Measurements from ENCODE around the gene OCA2. TPM values are rescaled to one million over a fixed set of nuclear protein-coding genes. Genes with fewer than 3 reads are reported as not detected.

Gene OCA2
- total RNA-seq, 4 donors from 2014 or later = 0.19 to 1.1 TPM; not detected in 2

DNA sequence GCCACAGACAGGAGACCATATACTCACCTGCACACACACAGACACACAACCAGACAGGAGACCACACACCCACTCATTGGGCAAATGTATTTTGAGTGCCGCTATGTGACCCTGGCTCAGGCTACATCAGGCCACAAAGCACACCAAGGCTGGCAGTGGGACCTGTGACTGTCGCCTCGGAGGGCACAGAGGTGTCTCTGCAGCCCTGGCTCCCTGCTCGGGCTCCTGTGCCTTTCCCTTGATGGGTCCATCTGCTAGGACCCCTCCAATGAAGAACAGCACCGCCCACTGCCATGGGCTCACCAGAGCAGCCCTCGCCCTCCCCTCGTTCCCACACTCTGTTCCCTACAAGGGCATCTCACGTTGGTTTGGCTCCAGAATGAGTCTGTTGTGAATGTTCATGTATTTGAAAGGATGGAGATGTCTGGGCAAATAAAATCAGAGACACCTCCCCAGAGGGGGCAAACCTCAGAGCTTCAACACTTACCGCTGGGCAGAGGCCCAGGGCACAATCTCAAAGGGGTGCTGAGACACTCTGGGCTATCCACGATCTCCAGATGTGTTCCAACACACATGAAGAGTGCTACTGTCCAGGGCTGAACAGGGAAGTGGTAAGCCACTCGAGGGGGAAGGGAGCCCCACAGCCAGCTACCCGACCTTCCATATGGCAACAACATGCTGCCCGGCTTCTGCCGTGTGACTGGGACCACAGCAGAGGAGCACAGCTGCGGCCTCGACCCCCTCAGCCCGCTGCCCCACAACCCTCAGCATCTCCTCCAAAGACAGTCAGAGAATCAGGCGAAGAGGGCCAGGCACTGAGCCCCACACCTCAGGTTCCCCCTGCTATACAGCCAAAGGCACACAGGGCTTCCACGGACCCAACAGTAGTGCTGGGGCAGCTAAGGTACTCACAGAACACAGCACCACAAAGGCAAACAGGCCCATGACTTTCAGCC lies 74.9 kb downstream of the OCA2 start:
- TF ChIP-seq, protein P1, sequence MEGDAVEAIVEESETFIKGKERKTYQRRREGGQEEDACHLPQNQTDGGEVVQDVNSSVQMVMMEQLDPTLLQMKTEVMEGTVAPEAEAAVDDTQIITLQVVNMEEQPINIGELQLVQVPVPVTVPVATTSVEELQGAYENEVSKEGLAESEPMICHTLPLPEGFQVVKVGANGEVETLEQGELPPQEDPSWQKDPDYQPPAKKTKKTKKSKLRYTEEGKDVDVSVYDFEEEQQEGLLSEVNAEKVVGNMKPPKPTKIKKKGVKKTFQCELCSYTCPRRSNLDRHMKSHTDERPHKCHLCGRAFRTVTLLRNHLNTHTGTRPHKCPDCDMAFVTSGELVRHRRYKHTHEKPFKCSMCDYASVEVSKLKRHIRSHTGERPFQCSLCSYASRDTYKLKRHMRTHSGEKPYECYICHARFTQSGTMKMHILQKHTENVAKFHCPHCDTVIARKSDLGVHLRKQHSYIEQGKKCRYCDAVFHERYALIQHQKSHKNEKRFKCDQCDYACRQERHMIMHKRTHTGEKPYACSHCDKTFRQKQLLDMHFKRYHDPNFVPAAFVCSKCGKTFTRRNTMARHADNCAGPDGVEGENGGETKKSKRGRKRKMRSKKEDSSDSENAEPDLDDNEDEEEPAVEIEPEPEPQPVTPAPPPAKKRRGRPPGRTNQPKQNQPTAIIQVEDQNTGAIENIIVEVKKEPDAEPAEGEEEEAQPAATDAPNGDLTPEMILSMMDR (IDR thresholded peaks at IDR 0.05) = no peak
- ATAC-seq (ENCODE audit: low FRiP score) (no peak), DNase-seq (ENCODE audit: low spot score) (no peak)

GRCh38 chr15:28023422-28023821 lies 75.7 kb downstream of the OCA2 start:
- TF ChIP-seq, protein P1 (IDR thresholded peaks at IDR 0.05) = no peak
- no peak for ATAC-seq (ENCODE audit: low FRiP score)

DNA sequence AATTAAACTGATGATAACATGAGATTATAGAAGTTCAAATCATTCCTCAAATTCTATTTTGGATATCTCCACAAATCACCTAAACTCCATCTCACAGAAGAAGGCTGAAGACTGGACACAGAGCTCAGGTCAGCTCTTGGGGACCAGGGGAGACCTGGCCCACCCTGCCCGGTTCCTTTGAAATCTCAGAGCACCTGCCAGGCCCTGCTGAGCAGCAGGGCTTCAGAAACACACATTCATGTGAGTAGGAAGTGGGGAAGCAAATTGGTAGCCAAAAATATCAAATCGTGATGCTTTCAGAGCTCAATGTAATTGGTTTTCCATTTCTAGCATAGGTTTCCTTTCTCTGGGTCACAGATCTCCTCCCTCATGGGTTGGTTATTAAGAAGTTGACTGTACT lies 76.2 kb downstream of the OCA2 start:
- TF ChIP-seq, protein P1 (IDR thresholded peaks at IDR 0.05) = no peak
- no peak for DNase-seq (ENCODE audit: low spot score)
- ATAC-seq (ENCODE audit: low FRiP score) = no peak

More at GRCh38 chr15:28023422-28023821, 75.7 kb downstream of the OCA2 start:
- no peak for DNase-seq (ENCODE audit: low spot score)

- TF ChIP-seq, protein P1 (IDR thresholded peaks at IDR 0.05) = no peak
- DNase-seq (ENCODE audit: low spot score) = no peak
- no peak for ATAC-seq (ENCODE audit: low FRiP score)
Measured at GRCh38 chr15:28022181-28022580, 76.9 kb downstream of the OCA2 start.

DNA sequence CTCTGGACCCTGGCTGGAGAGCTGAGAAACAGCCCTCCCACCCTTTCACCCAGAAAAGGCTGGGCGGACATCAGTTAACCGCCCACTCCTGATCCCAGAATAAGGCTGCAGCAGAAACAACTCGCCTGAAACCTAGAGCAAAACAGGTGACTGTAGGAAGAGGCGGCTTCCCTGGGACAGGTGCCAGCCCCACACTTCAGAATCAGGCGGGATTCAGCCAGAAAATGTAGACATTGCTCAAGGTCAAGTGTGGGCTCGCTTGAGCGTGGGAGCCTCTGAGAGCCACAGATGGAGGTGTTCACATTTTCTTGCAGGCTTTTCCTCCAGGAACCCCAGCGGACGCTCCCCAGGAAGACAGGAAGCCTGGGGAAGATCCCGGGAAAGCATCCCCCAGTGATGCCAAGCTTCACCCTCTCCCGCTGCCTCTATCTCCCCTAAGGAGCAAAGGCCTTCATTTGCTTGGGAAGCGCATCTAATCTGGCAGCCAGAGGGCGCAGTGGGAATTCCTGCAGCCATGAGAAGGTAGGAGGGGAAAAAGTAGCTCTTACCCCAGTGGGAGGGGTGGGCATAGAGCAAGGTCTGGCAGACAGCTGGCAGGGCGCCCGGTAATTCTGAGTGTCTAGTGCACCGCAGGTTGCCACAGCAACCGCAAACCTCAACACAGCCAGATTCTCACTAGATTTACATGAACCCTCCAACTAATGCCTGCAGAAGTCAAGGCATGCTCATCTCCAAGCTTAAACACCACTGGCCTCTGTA lies 77.7 kb downstream of the OCA2 start:
- ATAC-seq (ENCODE audit: low FRiP score) (peak; percentile 71), DNase-seq (ENCODE audit: low spot score) (peak; percentile 46)
- TF ChIP-seq, protein P1 (IDR thresholded peaks at IDR 0.05) = no peak

DNA sequence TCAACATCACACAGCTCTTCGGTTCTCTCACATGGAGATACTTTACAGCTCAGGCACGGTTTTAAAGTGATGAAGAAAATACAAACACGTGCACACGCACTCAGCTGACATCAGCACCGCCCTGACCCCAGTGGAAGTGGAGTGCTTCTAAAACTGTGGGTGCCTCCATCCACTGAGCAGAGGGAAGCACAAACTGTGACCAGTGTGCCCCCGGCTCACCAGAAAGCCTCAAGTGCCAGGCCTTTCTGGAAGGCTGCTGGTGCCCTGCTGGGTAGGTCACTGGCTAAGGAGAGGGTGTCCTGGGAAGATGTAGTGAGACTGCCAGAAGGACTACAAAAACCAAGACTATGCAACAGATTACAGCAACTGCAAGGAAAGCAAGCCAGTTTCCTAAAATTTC lies 78.5 kb downstream of the OCA2 start:
- TF ChIP-seq, protein P1 (IDR thresholded peaks at IDR 0.05) = no peak
- ATAC-seq (ENCODE audit: low FRiP score) (no peak), DNase-seq (ENCODE audit: low spot score) (no peak)

All from omental fat pad (tissue), 4 donors.